ENCODE measurements around the gene PSD2.
A peak's percentile ranks its signal among the peaks of the same experiment; 100 is the strongest.

PSD2 gene

DNA sequence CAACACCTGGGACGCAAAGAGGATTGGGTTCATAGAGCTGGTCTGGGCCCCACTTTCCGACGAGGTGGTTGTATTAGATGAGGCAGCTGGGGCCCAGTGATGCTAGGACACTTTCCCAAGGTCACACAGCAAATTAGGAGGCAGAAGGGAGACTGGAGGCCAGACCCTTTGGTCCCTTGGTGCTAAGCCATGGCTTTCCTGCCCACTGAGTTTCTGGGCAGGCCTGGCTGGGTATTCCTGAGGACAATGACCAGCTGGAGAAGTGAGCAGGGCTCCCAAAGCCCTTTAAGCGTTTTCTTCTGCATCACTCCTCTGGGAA, 66.2 kb downstream of the PSD2 start:
- DNase-seq, result no peak

GRCh38 chr5:139862313-139862712, 66.7 kb downstream of the PSD2 start:
- no peak for DNase-seq

DNA sequence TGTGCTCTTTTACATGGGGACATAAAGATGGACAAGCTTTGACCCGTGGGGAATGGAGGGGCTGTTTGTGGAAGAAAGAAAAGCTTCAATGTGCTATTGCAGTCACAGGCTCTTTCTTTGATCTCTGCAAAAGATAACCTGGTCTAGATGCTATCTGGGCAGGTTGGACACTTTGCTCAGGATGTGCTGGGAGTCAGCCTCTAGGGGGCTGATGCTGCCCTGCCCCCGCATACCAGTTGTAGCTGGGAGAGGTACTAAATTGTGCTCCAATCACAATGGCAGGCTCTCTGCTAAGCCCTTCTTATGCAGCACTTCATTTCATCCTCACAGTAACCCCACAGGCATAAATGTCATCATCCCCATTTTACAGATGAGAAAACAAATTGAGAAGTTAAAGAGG, 67.2 kb downstream of the PSD2 start:
- no peak for DNase-seq

DNA sequence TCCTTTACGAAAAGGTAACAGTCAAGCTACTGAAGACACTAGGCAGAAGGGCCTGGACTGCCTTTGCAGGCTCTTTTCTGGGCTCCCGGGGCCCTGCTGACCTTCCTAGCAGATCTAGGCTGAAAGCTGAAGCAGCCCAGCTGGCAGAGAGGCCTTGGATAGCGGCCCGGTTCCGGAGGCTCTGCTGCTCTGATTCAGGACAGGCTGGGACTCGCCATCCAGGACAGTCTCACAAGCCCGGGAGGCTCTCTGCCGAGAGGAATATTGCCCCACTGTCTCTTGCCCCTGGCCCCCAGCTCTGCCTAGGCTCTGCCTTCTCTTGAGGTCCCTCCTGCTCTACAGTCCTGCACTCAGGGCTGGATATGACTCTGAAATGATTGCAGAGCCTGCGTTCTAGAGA, 67.8 kb downstream of the PSD2 start:
- DNase-seq, result no peak

DNA sequence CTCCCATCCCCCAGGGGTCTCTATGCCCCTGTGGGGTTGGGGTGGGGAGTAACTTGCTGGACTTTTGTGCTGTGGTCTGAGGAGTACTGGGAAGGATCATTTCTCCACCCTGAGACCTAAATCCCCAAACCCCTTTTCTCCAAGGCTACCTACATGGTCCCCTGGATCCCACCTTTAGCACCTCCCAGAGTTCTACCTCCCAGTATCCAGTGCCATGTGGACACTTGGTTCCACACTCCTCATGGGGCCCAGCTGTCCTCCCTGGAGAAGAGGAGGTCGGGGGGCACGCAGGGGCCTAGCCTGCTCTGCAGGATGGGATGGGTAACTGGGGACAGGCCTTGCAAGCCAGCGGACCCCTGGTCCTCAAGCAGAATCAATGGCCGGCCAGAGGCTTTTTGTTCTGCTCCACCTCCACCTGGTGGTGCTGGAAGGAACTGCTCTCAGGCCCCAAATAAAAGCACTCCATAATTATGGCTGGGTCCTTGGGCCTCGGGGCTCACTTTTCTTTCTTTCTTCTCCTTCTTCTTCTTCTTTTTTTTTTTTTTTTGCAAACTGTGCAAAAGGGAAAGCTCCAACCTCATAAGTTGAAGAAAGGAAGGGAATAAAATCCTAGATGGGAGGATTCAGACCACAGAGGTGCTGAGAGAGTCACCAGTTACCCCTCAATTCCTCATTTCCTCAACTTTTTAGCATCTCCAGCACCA, 68.4 kb downstream of the PSD2 start:
- peak; percentile 45 for DNase-seq

GRCh38 chr5:139864716-139865483, 69.3 kb downstream of the PSD2 start:
- DNase-seq, result no peak

DNA sequence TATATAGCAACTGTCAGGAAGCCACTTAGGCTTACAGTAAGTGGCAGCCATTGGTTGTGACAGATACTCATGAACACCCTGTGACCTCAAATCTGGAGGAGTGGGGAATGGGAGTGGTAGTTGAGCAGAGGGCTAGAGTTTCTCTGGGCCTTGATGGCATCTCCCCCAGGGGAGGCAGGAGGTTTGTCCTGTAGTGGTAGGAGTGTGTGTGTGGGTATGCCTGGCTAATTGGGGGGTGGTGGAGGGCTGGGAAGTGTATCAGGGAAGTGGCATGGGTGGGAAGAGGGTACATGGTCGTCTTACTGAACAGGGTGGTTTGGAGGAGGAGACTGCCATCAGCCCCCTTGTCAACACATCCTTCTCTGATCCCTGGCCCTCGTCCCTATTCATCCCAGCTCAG, 71.5 kb downstream of the PSD2 start:
- DNase-seq, result no peak

DNA sequence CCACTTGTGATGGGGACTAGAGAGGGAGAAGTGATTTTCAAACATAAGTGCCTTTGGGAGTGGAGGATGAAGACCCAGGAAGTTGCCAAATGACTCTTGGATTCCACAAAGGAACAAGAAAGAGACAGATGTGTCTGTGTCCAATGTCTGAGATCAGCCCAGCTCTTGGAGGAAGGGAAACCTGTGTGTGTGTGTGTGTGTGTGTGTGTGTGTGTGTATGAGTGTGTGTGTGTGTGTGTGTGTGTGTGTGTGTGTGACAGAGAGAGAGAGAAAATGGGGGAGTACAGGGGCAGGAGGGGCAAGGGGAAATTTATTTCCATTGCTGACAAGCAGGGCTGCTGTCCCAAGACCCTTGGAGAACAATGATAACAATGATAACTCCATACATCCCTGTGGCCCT, 72.0 kb downstream of the PSD2 start:
- DNase-seq, result no peak

- DNase-seq, result no peak
These were observed 73.6 kb downstream of the PSD2 start for GRCh38 chr5:139869042-139869790.

DNA sequence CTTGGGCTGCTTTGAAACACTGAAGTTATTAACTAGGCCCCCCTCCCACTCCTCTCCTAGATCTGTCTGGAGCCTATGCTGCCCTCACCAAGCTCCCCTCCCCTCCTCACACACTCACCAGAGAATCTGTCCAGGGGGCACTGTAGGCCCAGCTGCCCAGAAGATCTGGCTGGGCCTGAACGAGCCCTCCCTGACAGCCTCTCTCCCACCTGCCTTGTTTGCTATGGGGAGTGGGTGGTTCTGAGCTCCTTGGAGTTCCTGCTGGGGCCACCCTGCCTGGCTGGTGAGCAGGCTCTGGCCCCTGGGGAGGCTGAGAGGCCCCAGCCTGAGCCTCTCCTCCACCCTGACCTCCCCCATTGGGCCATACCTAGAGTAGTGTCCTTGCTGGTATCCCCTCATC, 75.1 kb downstream of the PSD2 start:
- DNase-seq, result no peak

GRCh38 chr5:139871614-139872013, 76.0 kb downstream of the PSD2 start:
- DNase-seq, result no peak

DNA sequence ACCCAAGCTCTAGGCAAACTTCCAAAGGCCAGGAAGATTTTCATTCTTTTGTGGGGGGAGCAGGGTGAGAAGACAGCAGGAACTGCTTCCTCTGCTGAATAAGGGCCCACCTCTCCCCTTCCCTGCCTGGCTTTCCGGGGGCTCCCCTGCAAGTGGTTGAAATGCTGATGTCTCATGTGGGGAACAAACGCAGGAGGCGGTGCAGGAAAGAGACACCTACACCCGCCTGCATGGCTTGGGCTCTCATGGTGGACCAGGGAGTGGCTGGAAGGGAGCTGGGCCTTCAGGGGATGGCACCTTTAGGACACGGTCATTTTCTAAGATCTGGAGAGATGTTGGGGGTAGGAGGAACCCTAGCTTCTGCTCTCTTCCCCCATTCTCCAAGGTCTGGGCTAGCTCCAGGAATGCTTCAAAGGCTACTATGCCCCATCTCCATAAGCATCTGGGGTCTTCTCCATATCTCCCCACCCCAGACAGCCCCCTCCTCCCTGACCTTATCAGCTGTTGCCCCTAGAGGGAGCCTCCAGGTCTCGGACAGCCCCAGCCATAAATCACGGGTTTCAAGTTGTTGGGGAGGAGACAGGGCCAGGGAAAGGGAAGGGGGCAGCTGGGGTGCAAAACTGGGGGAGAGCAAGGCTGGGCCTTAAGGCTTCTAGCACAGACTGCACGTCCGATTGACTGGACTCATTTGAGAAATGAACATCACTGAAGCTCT, 76.6 kb downstream of the PSD2 start:
- DNase-seq, result no peak

DNA sequence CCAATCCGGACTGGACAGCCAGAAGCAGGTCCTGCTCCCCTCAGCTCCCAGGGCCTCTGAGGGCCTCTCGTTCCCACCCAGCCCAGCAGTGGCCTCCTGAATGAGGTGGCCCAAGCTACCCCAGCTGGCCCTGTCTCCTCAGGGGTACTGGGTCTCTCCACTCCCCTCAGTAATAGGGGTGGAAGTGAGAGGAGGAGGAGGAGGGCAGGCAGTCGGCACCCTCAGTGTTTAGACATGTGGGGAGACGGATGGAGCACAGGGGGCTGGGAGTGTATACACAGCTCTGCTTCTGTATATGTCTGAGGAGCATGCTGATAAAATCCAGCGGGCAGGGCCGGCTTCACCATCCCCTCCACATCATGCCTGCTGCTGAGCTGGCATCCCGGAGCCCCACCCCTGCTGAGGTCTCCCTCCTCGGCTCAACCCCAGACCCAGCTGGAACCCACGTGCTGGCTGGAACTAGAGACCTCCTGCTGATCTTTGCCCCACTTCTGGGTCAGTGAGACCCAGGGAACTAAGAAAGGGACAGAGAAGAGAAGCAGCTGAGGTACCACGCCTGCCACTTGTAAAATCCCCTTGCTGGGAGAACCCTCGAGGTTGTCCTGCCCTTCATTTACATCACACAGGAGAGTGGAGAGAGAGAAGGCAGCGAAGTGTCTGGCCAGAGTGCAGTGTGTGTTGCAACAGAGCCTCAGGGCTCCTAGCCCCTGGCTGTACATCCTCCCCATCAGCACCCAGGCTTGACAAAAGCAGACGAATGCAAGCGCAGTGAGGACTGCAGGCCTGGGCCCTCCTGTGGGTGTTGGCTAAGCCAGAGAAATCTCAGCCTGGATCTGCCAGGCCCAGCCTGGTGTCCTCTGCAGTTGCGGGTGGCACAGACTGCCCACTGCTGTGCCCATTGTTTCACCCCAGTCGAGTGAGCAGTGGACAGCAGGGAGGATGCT, 77.5 kb downstream of the PSD2 start:
- DNase-seq, result no peak

DNA sequence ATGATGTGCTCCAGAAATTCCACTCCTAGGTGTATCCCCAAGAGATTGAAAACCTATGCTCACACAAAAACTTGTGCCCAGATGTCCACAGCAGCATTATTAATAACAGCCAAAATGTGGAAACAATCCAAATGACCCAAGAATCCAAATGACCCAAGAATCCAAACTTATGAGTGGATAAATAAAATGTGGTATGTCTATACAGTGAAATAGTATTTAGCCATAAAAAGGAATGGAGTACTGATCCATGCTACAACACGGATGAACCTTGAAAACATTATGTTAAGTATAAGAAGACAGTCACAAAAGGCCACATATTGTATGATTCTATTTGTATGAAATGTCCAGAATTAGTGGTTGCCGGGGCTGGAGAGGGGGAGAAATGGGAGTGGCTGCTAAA, 80.3 kb downstream of the PSD2 start:
- DNase-seq, result no peak

DNA sequence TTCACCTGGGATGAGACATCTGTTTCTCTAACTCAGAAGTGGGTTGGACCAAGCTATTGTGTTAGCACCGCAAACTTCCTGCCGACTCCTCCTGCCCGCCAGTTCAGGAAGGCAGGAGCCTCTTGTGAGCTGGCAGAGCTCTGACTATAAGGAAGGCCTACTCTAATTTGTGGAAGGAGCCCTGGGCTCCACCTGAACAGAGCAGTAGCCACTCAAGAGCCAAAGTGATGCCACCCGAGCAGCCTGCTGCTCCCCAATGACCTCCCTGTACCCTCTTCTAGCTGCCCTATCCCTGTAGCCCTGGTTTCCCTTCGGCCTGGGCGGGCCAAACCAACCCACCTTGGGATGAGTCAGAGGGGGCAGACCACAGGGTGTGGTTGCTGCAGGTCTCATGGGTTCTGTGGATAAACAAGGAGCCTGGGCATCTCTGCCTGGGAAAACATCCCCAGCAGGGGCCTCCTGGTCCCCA, 81.6 kb downstream of the PSD2 start:
- no peak for DNase-seq

- no peak for DNase-seq
These were observed 82.5 kb downstream of the PSD2 start for GRCh38 chr5:139878093-139878492.

DNA sequence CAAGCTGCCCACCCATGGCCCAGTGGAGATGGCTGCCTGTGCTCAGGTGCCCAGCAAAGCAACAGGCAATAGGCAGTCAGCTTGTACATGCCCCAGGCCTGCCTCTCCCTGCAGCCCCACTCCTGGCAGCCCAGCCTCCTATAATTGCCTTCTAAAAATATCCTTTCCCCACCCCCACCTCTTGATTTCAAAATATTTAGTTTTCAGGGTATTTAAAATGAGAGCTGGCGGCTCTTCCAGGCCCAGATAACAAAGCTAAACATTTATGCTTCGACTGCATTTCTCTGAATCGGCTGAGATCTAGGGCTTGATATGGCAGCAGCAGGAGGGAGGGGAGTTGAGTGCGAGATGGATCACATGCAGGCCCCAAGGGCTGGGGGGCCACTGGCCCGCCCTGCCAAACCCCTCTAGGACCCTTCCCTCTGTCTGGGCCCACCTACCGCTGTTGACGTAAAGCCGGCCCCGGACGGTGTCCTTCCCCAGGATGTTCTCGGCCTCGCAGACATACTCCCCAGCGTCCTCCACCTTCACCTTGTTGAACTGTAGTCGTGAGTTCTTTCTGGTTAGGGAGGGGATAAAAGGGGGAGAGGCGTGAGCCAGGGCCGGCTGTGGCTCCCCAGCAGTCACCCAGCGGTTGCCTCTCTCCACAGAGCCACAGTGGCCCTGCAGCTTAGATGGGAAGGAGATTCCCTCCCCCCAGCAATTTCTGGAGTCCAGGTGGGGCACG, 85.0 kb downstream of the PSD2 start:
- no peak for DNase-seq

GRCh38 chr5:139881143-139881733, 85.6 kb downstream of the PSD2 start:
- no peak for DNase-seq

- DNase-seq, result no peak
These were observed 86.7 kb downstream of the PSD2 start for GRCh38 chr5:139882316-139882715.

- no peak for DNase-seq
These were observed 87.4 kb downstream of the PSD2 start for GRCh38 chr5:139882961-139883539.

GRCh38 chr5:139884144-139884543, 88.5 kb downstream of the PSD2 start:
- DNase-seq, result no peak
